Skeletal muscle cell (primary cell): ENCODE data around the gene L3MBTL1.

Experiments used
- DNase-seq: peaks from one replicate; pipeline ENCODE4 v3.0.0-alpha.2; 2010; ENCODE audit warnings: low read depth
- H3K4me3 ChIP-seq: 2 replicates; pipeline ENCODE4 v1.5.1; 2011; ENCODE audit warnings: low read depth, mild to moderate bottlenecking, control low read depth, low read length, moderate library complexity

The L3MBTL1 gene

DNA sequence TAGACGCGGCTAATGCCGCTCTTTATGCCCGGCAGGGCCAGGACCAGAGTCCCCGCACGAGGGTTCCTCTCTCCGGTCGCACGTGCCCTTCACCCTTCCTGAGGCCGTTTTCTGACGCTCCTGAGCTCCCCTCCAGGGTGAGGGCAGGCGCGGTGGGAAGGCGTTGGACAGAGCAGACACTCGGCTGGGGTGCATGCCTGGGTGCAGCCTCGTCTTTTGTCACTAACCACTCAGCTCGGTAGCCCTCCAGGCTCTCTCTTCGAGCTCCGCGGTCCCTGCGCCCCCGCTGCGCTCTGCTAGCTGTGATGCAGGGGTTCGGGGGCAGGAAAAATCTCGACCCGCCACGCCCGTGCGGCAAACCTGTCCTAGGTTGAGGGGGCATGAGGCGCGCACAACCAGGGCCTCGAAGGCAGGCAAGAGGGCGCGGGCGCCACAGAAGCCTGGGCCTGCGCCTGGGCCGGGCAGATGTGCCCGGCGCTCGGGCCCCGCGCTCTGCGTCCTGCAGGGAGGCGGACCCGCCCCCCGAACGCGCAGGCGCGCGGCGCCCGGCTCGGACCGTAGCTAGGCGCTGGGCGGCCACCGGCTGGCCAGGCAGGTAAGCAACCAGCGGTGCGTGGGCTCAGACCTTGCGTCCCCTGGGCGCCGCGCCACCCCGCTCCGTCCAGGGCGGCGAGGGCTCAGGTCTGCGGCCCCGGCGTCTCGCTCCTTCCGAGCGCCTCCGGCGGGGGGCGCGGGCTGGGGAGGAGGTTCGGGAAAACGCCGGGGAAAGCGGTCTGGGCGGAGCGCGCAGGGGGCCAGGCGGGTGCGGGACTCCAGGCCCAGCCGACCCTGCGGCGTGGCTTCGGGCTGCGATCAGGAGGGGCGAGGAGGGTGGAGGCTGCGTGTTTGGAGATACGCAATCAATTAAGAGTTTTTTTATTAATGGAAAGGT is at the start of gene L3MBTL1:
Gene L3MBTL1, plus strand, starts transcription at position 548 of the 931 bp plus-strand sequence. CDS start 5,807 bp downstream, outside the sequence.
- DNase-seq = no peak
- H3K4me3 ChIP-seq = peak within 1 kb of the TSS; percentile 66

DNA sequence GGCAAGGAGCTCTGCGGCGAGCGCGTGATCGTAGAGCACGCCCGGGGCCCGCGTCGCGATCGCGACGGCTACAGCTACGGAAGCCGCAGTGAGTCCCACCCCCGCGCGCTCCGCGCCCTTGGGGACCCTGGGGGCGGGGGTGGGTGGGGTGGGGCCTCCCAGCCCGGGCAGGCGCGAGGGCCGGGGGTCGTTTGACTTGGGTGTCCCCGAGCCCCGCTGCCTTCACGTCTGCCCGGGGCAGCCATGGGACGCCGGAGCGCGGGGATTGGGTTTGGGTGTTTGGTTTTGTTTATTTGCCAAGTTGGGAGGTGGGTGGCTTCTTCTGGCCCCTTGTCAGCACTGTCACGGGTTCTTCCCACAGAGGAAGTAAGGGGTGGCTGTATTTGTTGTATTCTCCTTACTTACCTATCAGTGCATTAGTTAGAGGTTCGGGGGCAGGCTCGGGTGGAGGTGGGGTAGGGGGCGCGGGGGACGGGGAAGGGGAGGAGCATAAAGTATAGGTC is 49.0 kb upstream of the L3MBTL1 start:
- H3K4me3 ChIP-seq = peak overlapping the region; percentile 85
- no peak for DNase-seq

DNA sequence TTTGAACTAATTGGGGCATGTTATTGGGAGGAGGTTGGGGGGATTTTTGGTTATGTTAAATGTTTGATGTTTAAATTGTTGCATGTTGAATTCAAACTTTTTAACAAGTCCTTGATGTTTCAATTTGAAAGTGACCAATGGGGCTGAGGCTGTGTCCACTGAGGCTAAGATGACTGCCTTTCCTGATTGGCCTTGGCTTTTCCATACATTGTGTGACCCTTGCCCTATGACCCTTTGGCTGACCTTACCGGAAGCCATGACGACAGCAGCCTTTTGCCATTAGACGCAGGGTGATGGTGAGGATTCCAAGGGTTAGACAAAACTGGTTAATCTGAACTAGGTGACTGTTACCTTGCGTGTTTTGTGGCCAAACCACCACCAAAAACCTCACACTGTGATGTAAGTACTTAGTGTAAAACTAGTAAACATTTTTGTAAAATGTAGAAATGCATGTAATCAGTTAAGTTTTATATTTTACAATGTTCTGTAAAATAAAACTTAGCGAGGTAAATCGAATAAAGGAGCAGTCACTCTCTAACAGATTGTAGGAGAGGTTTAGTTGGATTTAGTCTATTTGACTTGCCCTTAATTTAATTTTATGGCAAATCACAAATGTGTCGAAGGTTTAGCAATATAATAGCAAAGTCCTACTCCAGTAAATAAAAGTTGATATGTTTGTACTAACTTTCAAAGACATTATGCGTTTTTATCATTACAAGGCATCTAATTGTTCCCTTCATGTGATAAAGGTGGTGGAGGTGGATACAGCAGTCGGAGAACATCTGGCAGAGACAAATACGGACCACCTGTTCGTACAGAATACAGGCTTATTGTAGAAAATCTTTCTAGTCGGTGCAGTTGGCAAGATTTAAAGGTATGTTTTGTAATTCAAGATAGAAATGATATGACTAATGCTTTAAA is 48.2 kb upstream of the L3MBTL1 start:
- peak overlapping the region; percentile 85 for H3K4me3 ChIP-seq
- no peak for DNase-seq

DNA sequence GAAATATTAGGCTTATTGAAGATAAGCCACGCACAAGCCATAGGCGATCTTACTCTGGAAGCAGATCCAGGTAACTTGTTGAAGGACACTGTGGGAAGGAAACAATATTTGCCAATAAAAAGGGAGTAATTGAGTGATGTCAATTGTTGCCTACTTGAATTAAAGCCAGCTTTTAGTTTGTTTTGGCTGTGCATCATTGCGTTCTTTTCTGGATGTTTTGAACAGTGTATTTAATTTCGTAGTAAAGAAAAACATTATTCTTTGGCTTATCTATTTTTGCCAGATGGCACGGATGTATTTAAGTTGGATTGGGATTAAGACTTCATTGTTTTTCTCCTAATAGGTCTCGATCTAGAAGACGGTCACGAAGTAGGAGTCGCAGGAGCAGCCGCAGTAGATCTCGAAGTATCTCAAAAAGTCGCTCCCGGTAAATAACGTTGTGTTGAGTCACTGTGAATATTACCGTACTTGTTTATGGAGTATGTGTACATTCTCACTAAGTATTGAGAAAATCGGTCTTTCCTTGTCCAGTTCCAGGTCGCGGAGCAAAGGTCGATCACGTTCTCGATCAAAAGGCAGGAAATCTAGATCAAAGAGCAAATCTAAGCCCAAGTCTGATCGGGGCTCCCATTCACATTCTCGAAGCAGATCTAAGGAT is 47.2 kb upstream of the L3MBTL1 start:
- no peak overlapping the region for H3K4me3 ChIP-seq
- no peak for DNase-seq

DNA sequence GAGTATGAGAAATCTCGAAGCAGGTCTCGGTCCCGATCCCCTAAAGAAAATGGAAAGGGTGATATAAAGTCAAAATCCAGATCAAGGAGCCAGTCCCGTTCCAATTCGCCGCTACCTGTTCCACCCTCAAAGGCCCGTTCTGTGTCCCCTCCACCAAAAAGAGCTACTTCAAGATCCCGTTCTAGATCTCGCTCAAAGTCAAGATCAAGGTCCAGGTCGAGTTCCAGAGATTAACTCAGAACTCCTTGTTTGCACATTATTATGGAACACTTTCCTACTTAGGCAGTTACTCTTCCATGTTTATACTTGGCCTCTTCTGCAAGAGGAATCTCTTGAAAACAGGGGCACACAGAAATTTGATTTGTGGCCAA is 46.7 kb upstream of the L3MBTL1 start:
- DNase-seq = no peak
- no peak overlapping the region for H3K4me3 ChIP-seq

DNA sequence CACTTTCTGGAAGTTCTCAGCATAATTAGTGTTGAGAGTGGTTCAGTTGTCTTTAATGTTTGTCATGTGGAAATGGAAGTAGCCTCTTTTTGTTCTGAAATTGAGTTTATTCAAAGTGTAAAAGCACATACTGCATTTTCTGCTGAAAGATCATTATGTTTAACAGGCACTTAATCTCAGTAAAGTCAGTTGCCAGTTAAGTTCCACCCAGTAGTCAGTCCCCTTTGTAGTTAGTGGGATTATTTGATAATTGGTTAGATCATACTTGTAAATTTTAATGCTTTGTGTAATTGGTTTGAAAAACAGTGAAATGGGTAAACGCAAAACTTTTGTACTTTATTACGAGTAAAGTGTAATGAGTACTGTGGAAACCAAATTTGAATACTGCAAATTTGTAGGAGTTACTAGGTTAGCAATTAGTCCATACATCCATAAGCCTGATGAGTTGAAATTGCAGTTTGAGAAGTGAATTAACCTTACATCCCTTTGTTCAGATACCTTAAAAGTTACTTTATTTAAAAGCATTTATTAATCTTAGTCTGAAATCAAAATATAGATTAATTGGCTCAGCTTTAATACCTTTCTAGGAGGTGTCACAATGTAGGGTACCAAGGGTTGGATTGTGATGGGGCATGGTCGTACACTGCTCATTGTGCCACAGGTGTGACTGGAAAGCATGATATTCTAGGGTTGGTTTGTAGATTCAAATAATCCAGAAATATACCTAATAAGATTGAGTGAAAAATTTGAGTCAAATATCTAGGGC is 45.4 kb upstream of the L3MBTL1 start:
- DNase-seq = no peak
- H3K4me3 ChIP-seq = no peak overlapping the region

DNA sequence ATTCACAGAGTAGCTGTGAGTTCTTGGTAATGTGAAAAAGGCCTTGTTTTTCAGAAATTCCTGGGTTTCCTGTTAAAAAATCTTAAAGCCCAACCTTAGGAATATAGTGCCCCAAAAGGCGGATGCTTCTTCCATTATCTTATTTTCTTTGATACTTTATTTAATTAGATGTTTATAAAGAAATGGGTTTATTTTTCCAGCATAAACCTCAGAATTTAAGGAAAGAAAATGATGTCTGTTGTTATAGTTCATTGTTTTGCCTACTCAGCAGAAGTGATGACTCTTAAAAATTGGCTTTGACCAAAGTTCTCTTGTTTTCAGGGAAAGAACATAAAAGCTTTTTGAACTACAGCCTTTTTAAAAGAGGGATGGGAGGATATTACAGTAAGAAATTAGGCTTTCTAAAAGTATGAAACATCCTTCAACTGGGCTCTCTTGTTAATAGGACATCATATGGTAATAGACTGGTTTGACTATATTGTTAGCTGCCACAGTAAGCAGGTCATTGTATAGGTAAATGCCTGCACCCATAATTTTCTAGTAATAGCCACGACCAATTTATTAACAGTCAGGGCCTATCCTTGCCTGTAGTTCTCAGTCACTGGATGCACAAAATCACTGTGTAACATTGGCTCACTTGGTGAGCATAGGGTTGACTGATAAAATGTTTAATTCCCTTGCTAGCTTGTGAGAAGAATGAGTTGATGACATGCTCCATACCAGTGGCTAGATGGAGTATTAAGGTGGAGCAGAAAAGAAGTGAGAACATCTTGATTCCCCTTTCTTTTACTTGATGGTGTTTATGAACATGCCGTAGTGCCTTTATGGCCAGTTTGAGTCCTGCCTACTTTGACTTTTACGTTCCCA is 44.6 kb upstream of the L3MBTL1 start:
- no peak for DNase-seq

DNA sequence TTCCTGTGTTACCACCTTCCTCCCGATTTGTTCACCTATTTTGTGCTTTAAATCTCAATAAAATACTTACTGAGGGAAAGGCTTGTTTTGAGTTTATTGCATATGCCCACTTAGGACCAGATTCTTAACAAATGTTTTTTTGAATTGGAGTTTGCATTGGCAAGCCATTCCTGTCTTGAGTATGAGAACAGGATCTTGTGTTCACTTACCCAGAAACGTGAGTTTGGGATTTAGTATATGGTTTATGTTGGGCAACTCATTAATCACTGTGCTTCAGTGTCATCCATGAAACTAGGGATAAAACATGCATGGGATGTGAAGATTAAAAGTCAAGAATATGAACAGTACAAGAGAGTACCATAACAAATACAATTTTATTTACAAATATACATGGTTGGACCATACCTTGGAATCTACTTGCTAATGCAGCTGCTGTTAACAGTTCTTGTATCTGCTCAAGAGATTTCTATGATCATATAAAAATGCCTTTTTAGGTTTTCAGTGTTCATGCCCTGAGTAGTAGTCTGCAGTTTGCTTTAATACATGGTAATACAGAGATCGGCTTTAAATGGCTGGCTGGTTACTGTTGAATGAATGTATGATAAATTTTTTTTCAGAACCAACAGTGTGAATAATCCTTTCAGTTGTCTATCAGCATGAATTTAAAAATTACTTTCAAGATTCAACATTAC is 43.8 kb upstream of the L3MBTL1 start:
- no peak overlapping the region for H3K4me3 ChIP-seq
- DNase-seq = no peak

More for the DNA sequence above, 44.6 kb upstream of the L3MBTL1 start:
- H3K4me3 ChIP-seq = no peak overlapping the region

DNA sequence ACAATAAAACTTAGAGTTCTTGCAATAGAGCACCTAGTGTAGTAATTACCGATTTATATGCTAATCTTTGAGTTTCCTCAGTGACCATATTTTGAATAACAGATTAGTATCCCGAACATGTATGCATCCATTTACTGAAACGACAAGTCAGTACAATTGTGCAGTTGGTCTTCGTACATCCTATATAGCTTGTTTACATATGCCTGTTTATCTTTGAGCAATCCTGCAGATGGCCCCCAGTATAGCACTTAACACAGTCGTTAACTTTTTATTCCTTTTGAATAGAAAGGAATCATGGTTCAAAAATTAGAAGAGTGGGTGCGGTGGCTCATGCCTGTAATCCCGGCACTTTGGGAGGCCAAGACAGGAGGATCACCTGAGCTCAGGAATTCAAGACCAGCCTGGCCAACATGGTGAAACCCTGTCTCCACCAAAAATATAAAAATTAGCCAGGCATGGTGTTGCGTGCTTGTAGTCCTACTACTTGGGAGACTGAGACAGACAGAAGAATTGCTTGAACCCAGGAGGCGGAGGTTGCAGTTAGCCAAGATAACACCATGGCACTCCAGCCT is 43.2 kb upstream of the L3MBTL1 start:
- no peak overlapping the region for H3K4me3 ChIP-seq
- no peak for DNase-seq

DNA sequence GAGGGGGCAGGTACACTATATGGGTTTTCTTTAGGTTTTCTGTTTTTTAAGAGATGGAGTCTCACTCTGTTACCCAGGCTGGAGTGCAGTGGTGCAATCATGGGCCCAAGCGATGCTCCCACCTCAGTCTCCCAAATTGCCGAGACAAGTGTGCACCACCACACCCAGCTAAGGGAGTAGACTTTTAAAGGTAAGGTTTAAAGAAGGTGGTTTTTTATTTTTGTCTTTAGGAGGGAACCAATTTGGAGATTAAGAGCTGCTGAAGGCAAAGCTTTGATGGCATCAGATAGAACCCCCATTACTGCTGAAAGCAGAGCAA is 41.9 kb upstream of the L3MBTL1 start:
- no peak for DNase-seq
- H3K4me3 ChIP-seq = no peak overlapping the region

DNA sequence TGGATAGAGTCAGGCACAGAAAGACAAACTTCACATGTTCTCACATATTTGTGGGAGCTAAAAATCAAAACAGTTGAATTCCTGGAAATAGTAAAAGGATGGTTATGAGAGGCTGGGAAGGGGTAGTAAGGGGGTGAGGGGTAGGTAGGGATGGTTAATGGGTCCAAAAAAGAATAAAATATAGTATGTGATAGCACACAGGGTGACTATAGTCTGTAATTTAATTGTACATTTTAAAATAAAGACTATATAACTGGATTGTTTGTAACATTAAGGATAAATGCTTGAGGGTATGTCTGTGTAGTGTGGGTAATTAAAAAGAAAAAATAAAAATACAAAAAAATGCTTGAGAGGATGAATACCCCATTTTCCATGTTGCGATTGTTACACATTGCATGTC is 39.9 kb upstream of the L3MBTL1 start:
- no peak for DNase-seq
- H3K4me3 ChIP-seq = no peak overlapping the region

DNA sequence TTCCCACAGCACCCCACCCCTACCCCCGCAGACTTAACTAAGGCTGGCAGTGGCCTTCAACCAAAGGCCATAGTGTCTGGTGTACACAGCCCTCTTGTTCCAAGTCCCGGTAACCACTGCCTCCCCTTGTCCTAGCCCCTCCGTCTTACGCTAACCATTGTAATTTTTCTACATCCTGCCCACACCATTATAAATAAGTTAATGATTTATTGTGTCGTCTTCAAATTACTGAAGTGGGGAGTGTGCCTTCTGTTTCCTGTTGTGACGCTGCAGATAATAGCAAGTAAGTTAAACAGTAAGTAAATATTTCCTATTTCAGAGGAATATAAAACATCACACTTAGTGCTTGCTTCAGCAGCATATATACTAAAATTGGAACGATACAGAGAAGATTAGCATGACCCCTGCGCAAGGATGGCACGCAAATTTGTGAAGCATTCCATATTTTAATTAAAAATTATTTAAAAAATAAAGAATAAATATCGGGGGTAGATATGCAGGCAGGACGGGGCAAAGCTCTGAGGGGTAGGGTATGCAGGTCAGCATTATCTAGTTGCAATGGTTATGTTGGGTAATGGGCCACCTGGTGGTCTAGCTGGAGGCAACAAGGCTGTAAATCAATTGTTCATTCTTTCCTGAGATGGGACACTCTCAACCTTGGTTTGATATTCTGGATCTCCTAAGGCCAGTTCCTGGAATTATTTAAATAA is 34.7 kb upstream of the L3MBTL1 start:
- DNase-seq = no peak
- H3K4me3 ChIP-seq = no peak overlapping the region

DNA sequence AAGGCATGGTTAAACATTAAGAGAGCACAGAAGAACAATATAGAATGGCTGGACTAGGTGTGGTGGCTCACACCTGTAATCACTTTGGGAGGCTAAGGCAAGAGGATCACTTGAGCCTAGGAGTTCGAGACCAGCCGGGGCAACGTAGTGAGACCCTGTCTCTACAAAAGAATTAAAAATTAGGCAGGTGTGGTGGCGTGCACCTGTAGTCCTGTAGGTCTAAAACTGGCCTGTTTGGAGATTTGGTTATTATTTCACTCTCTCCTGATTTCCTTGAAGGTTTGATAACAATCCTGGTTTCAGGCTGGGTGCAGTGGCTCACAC is 34.2 kb upstream of the L3MBTL1 start:
- no peak for DNase-seq
- H3K4me3 ChIP-seq = no peak overlapping the region

DNA sequence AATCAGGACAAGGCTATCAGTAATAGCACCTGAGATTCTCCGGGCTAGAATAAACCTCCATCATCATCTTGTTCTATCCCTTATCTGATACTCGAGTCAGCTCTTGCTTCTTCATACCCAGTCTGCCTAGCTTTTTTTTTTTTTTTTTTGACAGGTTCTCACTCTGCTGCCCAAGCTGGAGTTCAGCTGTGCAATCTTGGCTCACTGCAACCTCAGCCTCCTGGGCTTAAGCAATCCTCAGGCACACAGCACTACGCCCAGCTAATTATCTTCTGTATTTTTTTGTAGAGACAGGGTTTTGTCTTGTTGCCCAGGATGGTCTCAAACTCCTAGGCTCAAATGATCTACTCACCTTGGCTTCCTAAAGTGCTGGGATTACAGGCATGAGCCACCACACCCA is 30.3 kb upstream of the L3MBTL1 start:
- no peak for DNase-seq
- H3K4me3 ChIP-seq = no peak overlapping the region

DNA sequence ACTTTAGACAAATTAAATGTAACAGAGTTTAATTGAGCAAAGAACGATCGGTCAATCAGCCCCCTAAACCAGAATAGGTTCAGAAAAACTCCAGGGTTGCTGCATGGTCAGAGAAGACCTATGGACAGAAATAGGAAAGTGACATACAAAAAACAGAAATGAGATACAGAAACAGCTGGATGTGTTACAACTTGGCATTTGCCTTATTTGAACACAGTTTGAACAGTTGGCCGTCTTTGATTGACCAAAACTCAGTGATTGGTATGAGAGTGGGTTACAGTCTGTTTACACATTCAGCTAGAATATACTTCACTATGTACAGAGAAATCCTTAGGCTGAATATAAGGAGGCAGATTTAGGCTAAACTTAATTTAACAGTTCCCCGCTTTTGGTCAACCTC is 29.9 kb upstream of the L3MBTL1 start:
- no peak for DNase-seq
- H3K4me3 ChIP-seq = no peak overlapping the region

DNA sequence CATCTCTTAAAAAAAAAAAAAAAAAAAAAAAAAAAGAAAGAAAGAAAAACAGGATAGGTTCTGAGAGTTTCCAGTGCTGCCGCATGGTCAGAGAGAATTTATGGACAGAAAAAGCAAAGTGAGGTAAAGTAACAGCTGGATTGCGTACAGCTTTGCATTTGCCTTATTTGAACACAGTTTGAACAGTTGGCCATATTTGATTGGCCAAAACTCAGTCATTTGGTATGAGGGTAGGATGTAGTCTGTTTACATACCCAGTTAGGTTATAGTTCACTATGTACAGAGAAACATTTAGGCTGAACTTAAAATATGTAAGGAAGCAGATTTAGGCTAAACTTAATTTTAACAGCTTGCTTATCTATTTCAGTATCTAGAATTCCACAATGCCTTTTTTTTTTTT is 17.5 kb upstream of the L3MBTL1 start:
- no peak overlapping the region for H3K4me3 ChIP-seq
- no peak for DNase-seq

DNA sequence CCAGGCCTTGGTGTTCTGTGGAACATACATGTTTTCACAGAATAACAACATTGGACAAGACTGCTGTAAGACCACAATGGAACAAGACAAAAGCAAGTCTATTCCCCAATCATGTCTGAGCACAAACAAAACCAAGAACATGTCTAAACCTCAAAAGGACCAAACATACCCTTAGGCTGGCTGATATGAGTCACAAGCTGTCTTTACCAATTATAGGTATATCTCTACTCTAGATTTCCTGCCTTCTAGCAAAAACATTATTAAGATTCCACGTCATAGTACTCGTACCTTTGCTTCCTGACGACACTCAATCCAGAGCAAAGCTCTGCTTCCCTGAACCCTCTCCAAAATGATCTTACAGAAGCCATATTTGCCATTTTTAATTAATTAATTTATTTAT is 15.4 kb upstream of the L3MBTL1 start:
- DNase-seq = no peak
- H3K4me3 ChIP-seq = no peak overlapping the region
